Epithelial cell of proximal tubule (primary cell): ENCODE measurements around the gene RAB5B. TPM values are rescaled to one million over a fixed set of nuclear protein-coding genes. Genes with fewer than 3 reads are reported as not detected.

Experiments
- DNase-seq: peaks from one replicate; pipeline ENCODE4 v3.0.0-alpha.2; 2011; ENCODE audit warnings: low read depth
- H3K4me3 ChIP-seq: 2 replicates; pipeline ENCODE4 v1.5.1; 2011; ENCODE audit warnings: low read depth, mild to moderate bottlenecking, low read length
- total RNA-seq: library from RNA; depleted of rRNA; stranded (reverse); fragments of >200 nt; gene quantifications from 2 replicates; pipeline ENCODE4 v1.2.3, GENCODE V29; 2015
- TF ChIP-seq, protein P1 (sequence below): conservative IDR thresholded peaks from 2 replicates; pipeline ENCODE4 v1.5.1; 2012; ENCODE audit warnings: low read depth, mild to moderate bottlenecking, low read length

Gene RAB5B
- total RNA-seq, 1 donor from 2014 or later: 61.5 TPM

DNA sequence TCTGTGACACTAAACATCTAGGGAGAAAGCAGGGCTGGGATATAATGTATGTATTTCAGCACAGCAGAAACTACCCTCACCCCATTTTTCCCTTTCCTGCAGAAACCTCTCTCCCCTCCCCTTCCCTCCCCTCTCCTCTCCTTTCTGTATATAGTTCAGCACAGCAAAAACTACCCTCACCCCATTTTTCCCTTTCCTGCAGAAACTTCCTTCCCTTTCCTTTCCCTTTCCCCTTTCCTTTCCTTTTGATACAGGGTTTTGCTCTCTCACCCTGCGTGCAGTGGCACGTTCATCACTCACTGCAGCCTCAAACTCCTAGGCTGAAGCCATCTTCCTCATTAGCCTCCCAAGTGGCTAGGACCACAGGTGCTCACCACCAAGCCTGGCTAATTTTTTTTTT is 10.1 kb upstream of the RAB5B start:
- TF ChIP-seq, protein P1, sequence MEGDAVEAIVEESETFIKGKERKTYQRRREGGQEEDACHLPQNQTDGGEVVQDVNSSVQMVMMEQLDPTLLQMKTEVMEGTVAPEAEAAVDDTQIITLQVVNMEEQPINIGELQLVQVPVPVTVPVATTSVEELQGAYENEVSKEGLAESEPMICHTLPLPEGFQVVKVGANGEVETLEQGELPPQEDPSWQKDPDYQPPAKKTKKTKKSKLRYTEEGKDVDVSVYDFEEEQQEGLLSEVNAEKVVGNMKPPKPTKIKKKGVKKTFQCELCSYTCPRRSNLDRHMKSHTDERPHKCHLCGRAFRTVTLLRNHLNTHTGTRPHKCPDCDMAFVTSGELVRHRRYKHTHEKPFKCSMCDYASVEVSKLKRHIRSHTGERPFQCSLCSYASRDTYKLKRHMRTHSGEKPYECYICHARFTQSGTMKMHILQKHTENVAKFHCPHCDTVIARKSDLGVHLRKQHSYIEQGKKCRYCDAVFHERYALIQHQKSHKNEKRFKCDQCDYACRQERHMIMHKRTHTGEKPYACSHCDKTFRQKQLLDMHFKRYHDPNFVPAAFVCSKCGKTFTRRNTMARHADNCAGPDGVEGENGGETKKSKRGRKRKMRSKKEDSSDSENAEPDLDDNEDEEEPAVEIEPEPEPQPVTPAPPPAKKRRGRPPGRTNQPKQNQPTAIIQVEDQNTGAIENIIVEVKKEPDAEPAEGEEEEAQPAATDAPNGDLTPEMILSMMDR: no peak
- H3K4me3 ChIP-seq: no peak overlapping the region
- DNase-seq: no peak

DNA sequence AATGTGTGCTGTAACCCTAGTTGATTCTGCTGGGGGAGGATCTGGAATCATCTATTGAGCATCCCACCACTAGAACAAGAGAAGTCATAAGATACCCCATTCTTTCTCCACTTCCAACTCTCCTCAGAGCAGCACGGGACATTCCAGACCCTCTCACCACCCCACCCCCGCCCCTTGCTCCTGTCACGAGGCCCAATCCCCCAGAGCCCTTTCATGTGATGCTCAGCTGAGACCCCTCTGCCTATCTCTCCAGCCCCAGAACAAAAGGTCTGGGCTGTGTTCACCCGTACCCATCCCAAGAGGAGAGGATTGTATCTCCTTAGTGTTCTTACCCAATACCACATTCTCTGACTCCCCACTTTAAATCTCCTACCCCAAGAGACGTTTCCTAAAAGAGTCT is 8.6 kb upstream of the RAB5B start:
- no peak for DNase-seq
- TF ChIP-seq, protein P1: no peak
- H3K4me3 ChIP-seq: no peak overlapping the region

GRCh38 chr12:55965941-55966407 is 7.9 kb upstream of the RAB5B start, which contains the start of gene PMEL:
Gene PMEL, minus strand, starts transcription at chr12:55966042. Its CDS starts 31 bp downstream, at chr12:55966011.
- H3K4me3 ChIP-seq: peak within 1 kb of the TSS; percentile 64
- TF ChIP-seq, protein P1: no peak
- DNase-seq: no peak

- TF ChIP-seq, protein P1: no peak
- DNase-seq: no peak
- peak within 1 kb of the TSS; percentile 64 for H3K4me3 ChIP-seq
Measured at GRCh38 chr12:55966408-55967281, 7.2 kb upstream of the RAB5B start, which contains the start of gene CDK2. Gene CDK2, plus strand, starts transcription at chr12:55966830. Its CDS starts 179 bp downstream, at chr12:55967009.

DNA sequence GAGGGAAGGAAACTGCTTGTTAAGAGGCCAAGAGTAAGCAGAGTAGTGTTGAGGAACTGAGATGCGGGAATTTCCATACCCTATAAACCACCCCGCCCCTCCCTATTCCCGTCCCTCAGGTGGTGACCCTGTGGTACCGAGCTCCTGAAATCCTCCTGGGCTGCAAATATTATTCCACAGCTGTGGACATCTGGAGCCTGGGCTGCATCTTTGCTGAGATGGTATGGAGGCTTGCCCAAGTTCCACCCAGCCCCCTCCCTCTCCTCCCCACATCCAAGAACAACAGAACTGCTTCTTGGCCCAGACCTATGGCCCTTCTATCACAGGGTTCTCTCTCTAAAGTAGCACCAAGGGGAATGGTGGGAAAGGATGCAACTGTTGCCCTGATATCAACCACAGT is 4.5 kb upstream of the RAB5B start:
- TF ChIP-seq, protein P1: no peak
- DNase-seq: no peak
- H3K4me3 ChIP-seq: no peak overlapping the region

GRCh38 chr12:55970775-55971174 is 3.1 kb upstream of the RAB5B start:
- no peak overlapping the region for H3K4me3 ChIP-seq
- DNase-seq: no peak
- TF ChIP-seq, protein P1: no peak

DNA sequence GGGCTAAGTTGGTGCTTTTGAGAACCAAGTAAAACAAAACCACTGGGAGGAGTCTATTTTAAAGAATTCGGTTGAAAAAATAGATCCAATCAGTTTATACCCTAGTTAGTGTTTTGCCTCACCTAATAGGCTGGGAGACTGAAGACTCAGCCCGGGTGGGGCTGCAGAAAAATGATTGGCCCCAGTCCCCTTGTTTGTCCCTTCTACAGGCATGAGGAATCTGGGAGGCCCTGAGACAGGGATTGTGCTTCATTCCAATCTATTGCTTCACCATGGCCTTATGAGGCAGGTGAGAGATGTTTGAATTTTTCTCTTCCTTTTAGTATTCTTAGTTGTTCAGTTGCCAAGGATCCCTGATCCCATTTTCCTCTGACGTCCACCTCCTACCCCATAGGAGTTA is 1.8 kb upstream of the RAB5B start:
- no peak overlapping the region for H3K4me3 ChIP-seq
- TF ChIP-seq, protein P1: no peak
- DNase-seq: no peak
